ENCODE results near the gene TPCN1.
A peak's percentile ranks its signal among the peaks of the same experiment; 100 is the strongest.

Gene TPCN1

DNA sequence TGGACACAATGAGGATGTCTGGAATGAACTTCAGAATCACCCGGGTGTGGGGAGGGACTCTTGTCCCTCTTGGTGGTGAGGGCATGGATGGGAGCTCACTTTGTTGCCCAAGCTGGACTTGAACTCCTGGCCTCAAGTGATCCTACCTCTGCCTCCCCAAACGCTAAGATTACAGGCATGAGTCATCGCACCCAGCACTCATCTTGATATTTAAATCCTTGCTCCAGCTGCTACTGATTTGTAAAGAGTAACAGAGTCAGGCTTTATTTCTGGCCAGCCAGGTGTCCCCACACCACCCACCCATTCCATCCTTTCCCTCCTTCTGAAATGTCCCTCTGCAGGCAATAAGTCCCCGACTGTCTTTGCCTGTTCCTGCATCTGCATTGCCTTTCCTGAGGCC is 40.9 kb upstream of the TPCN1 start:
- in situ Hi-C loops (cut with HindIII; ENCODE audit: low sequenced_read_pairs), result no loop called here

DNA sequence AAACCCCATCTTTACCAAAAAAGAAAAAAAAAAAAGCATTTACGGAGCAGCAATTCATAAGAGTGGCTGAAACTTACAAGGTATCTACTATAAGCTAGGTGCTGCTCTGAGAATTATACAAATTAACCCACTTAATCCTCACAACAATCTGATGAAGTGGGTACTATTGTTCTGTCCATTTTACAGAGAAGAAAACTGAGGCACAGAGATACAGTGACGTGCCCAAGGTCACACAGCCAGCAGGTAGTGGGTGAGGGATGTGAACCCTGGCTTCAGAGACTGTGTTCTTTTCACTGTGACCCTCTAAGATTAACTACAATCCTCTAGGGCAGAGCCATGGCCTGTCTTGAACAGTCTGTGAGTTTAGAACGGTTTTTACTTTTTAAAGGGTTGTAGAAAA is 39.3 kb upstream of the TPCN1 start:
- TF ChIP-seq, protein P1, sequence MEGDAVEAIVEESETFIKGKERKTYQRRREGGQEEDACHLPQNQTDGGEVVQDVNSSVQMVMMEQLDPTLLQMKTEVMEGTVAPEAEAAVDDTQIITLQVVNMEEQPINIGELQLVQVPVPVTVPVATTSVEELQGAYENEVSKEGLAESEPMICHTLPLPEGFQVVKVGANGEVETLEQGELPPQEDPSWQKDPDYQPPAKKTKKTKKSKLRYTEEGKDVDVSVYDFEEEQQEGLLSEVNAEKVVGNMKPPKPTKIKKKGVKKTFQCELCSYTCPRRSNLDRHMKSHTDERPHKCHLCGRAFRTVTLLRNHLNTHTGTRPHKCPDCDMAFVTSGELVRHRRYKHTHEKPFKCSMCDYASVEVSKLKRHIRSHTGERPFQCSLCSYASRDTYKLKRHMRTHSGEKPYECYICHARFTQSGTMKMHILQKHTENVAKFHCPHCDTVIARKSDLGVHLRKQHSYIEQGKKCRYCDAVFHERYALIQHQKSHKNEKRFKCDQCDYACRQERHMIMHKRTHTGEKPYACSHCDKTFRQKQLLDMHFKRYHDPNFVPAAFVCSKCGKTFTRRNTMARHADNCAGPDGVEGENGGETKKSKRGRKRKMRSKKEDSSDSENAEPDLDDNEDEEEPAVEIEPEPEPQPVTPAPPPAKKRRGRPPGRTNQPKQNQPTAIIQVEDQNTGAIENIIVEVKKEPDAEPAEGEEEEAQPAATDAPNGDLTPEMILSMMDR (IDR thresholded peaks at IDR 0.05; ENCODE audit: low read depth, low read length), result no peak
- in situ Hi-C loops (cut with HindIII; ENCODE audit: low sequenced_read_pairs), result no loop called here
- no peak overlapping the region for H3K4me3 ChIP-seq (ENCODE audit: low read depth, low read length)
- DNase-seq (ENCODE audit: low read depth, low spot score), result no peak

More for the DNA sequence above, 40.9 kb upstream of the TPCN1 start:
- no peak for DNase-seq (ENCODE audit: low read depth, low spot score)
- no peak overlapping the region for H3K4me3 ChIP-seq (ENCODE audit: low read depth, low read length)
- TF ChIP-seq, protein P1 (IDR thresholded peaks at IDR 0.05; ENCODE audit: low read depth, low read length), result no peak

DNA sequence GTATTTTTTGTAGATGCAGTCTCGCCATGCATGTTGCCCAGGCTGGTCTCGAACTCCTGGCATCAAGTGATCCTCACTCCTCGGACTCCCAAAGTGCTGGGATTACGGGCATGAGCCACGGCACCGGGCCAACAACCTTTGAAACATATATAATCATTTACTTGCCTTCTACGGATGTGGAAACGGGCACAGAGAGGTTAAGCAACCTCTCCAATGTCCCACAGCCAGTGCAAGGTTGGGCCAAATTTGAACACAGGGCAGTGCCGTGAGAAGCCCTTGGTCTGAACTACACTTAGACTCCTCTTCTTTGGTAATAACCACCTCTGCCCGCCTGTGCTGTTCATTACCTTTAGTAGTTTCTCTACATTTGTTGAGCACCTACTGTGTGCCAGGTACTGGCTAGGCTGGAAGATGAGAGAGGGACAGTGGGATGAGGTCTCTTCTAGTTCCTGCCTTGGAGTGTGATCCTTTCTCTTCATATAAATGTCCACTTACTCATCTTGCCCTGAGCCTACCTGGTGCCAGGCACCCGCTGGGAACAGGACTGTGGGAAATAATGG is 38.2 kb upstream of the TPCN1 start:
- TF ChIP-seq, protein P1 (IDR thresholded peaks at IDR 0.05; ENCODE audit: low read depth, low read length), result no peak

DNA sequence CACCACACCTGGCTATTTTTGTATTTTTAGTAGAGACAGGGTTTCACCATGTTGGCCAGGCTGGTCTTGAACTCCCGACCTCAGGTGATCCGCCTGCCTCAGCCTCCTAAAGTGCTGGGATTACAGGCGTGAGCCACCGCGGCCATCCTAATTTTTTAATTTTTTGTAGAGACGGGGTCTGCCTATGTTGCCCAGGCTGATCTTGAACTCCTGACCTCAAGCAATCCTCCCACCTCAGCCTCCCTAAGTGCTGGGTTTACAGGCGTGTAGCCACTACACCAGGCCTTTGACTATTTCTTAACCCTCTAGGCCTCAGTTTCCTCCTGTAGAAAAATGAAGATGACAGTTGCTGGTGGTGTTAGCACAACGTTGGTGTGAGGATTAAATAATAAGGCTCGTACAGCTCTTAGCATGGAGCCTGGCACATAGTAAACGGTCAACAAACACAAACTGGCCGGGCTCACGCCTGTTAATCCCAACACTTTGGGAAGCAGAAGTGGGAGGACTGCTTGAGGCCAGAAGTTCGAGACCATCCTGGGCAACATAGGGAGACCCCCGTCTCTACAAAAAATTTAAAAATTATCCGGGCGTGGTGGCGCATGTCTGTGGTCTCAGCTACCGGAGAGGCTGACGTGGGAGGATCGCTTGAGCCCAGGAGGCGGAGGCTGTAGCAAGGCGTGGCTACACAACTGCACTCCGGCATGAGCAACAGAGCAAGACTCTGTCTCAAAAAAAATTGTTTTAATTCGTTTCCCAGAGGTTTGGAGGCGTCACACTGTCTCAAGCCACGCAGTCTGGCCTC is 37.0 kb upstream of the TPCN1 start:
- in situ Hi-C loops (cut with HindIII; ENCODE audit: low sequenced_read_pairs), result no loop called here
- TF ChIP-seq, protein P1 (IDR thresholded peaks at IDR 0.05; ENCODE audit: low read depth, low read length), result no peak
- DNase-seq (ENCODE audit: low read depth, low spot score), result no peak

More for the DNA sequence above, 38.2 kb upstream of the TPCN1 start:
- DNase-seq (ENCODE audit: low read depth, low spot score), result no peak
- in situ Hi-C loops (cut with HindIII; ENCODE audit: low sequenced_read_pairs), result no loop called here
- no peak overlapping the region for H3K4me3 ChIP-seq (ENCODE audit: low read depth, low read length)

DNA sequence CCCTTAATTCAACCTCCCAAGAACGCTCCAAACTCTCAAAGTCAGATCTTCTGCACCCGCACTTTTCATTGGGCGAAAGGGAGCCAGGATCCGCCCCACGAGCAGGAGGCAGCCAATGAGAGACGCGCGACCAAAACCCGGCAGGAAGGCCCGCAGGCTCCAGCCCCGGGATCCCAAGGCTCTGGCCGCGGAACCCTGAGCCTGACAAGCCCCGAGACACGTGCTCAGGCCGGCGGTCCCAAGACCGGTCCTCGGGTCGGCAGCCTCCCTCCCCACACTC is 36.4 kb upstream of the TPCN1 start:
- in situ Hi-C loops (cut with HindIII; ENCODE audit: low sequenced_read_pairs), result no loop called here
- peak; percentile 92 for DNase-seq (ENCODE audit: low read depth, low spot score)
- TF ChIP-seq, protein P1 (IDR thresholded peaks at IDR 0.05; ENCODE audit: low read depth, low read length), result no peak
- peak overlapping the region; percentile 86 for H3K4me3 ChIP-seq (ENCODE audit: low read depth, low read length)

More for the DNA sequence above, 37.0 kb upstream of the TPCN1 start:
- peak overlapping the region; percentile 86 for H3K4me3 ChIP-seq (ENCODE audit: low read depth, low read length)

DNA sequence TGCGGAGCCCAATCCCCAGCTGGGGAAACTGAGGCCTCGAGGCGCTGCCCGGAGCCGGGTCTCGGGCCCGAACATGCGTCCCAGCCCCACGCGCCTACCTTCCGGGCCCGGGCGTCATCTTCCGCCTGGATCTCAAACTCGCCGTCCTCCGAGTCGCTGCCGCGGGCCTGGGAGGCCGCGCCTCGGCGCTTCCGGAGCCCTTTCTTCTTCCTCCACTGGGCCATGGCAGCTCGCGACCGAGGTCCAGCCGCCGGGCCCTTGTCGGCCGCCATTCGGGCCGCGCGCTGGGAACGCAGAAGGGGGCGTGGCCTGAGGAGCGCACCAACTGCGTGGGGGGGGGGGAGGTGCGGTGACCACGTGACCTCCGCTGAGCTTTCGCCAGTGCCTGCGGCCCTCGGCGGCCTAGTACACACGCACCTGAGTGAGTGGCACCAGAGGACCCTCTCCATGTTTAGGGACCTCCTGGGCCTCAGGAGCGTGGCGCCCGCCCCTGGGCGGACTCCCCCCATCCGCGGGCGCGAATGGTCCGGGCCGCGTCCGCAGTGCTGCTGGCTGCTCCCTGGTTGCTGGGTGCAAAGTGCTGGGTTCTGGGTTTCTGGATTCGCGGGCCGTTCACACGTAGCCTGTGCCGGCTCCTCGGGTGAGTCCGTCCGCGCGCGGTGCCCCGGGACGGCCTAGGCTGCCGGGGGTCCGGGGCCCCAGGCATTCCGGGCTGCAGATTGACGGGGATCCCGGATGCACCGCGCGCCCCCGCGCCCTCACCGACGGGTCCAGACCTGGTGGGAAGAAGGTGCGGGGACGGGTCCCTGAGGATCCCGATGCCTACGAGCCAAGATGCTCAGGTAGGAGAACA is 35.9 kb upstream of the TPCN1 start, which contains the start of the genes DDX54 and RITA1:
DDX54 (minus strand) TSS at position 299 of the 853 bp plus-strand sequence; CDS start at position 272, 27 bp downstream.
RITA1 (plus strand) TSS at position 542 of the 853 bp plus-strand sequence. CDS start 1,026 bp downstream, outside the sequence.
- TF ChIP-seq, protein P1 (IDR thresholded peaks at IDR 0.05; ENCODE audit: low read depth, low read length), result no peak
- in situ Hi-C loops (cut with HindIII; ENCODE audit: low sequenced_read_pairs), result no loop called here
- DNase-seq (ENCODE audit: low read depth, low spot score), result peak; percentile 82
- peak within 1 kb of the TSS; percentile 86 for H3K4me3 ChIP-seq (ENCODE audit: low read depth, low read length)

Data from astrocyte of the spinal cord (primary cell).